ENCODE data around the gene PTPRJ. TPM values are rescaled to one million over a fixed set of nuclear protein-coding genes. Genes with fewer than 3 reads are reported as not detected.

PTPRJ gene
- total and polyA plus RNA-seq, 2 of the 4 experiments (the other 2 are of a cell fraction): 5.6 to 14.9 TPM

- DNase-seq: no peak
- BruUV-seq (replicated peaks): no TSS peak
- H3K9me3 ChIP-seq (ENCODE audit: control insufficient read depth, insufficient read depth, low read length): no peaks in the 10 kb centered on the region
- CTCF ChIA-PET: interaction anchor here (0.6 kb wide), 1 partner anchor 188 kb away, joined by 3 read pairs; no protein-coding TSS in a partner anchor
- H3K27ac ChIP-seq (ENCODE audit: insufficient read depth, low read length): no peak overlapping the region
- dilution Hi-C loops (cut with HindIII; ENCODE audit: low sequenced_read_pairs, unreplicated experiment): no loop called here
- H3K4me2 ChIP-seq (ENCODE audit: low read depth, low read length): no peak overlapping the region
- peaks cover 13% of the 10 kb centered on the region for H3K9me1 ChIP-seq (ENCODE audit: insufficient read depth, low read length)
- H2AFZ ChIP-seq (replicated peaks; ENCODE audit: low read length, poor library complexity): no peak overlapping the region
- POLR2A ChIA-PET (ENCODE audit: unreplicated experiment): no interaction called here
- no peak overlapping the region for H2BK20ac ChIP-seq (ENCODE audit: low read depth, low read length)
- no peaks in the 10 kb centered on the region for H3K4me1 ChIP-seq (ENCODE audit: control insufficient read depth, insufficient read depth, low read length)
- no peaks in the 10 kb centered on the region for H4K20me1 ChIP-seq (ENCODE audit: insufficient read depth, low read length)
- peaks cover 9 to 13% of the 10 kb centered on the region in 2 experiments; a peak in 3 of 4 replicates for H3K79me1 ChIP-seq (ENCODE audit: low read depth in 1 of 2, low read length in 2 of 2)
- H2AK9ac ChIP-seq (replicated peaks; ENCODE audit: low read depth, low read length, poor library complexity): no peak overlapping the region
- H2AK5ac ChIP-seq (ENCODE audit: low read depth, low read length): no peak overlapping the region
- no peak overlapping the region for H4K91ac ChIP-seq (ENCODE audit: insufficient read depth, low read depth, low read length)
- H3K27me3 ChIP-seq (ENCODE audit: control insufficient read depth, insufficient read depth, low read length): no peaks in the 10 kb centered on the region
- no peak overlapping the region for H2BK120ac ChIP-seq (ENCODE audit: low read depth, low read length)
- H3K4ac ChIP-seq (ENCODE audit: low read depth, low read length): no peak overlapping the region
- H3K4me3 ChIP-seq (ENCODE audit: insufficient read depth, low read depth, low read length): no peak overlapping the region
- H2BK5ac ChIP-seq (ENCODE audit: low read depth, low read length, poor library complexity, severe bottlenecking): no peak overlapping the region
- H4K5ac ChIP-seq (ENCODE audit: low read depth, low read length): no peak overlapping the region
- H3K56ac ChIP-seq (ENCODE audit: extremely low read depth, insufficient read depth, low read length): no peak overlapping the region
- no peak for ATAC-seq (ENCODE audit: low read depth)
- in situ Hi-C loops (cut with MboI; ENCODE audit: low sequenced_read_pairs): no loop called here
- H3K23ac ChIP-seq (ENCODE audit: low read depth, low read length): no peak overlapping the region
- no peak overlapping the region for H3K9ac ChIP-seq (ENCODE audit: low read depth, low read length)
- intact Hi-C loops (cut with micrococcal nuclease): no loop called here
- TF ChIP-seq CEBPB (IDR thresholded peaks at IDR 0.05; ENCODE audit: low read depth, low read length) (no peak), CTCF (conservative IDR thresholded peaks at IDR 0.05; ENCODE audit: low read depth, low read length) (no peak), RAD21 (IDR thresholded peaks at IDR 0.05; ENCODE audit: low read length) (no peak), SMC3 (IDR thresholded peaks at IDR 0.05; ENCODE audit: low read depth, low read length) (no peak), NFE2L2 (IDR thresholded peaks at IDR 0.05; ENCODE audit: low read depth, low read length) (no peak), MAZ (IDR thresholded peaks at IDR 0.05; ENCODE audit: borderline replicate concordance, low read depth, low read length) (no peak), USF2 (IDR thresholded peaks at IDR 0.05; ENCODE audit: low read depth, low read length) (no peak), CHD1 (IDR thresholded peaks at IDR 0.05; ENCODE audit: low read depth, low read length) (no peak), FOS (IDR thresholded peaks at IDR 0.05; ENCODE audit: low read depth, low read length) (no peak), BHLHE40 (IDR thresholded peaks at IDR 0.05; ENCODE audit: low read depth, low read length) (no peak), RCOR1 (IDR thresholded peaks at IDR 0.05; ENCODE audit: insufficient replicate concordance, low read length) (no peak), POLR2A (IDR thresholded peaks at IDR 0.05; ENCODE audit: low read depth, low read length) (no peak), MAFK (IDR thresholded peaks at IDR 0.05; ENCODE audit: low read depth, low read length) (no peak), MXI1 (IDR thresholded peaks at IDR 0.05; ENCODE audit: borderline replicate concordance, low read depth, low read length) (no peak), RFX5 (IDR thresholded peaks at IDR 0.05; ENCODE audit: low read depth, low read length) (no peak)
- TF ChIP-seq, protein P1, sequence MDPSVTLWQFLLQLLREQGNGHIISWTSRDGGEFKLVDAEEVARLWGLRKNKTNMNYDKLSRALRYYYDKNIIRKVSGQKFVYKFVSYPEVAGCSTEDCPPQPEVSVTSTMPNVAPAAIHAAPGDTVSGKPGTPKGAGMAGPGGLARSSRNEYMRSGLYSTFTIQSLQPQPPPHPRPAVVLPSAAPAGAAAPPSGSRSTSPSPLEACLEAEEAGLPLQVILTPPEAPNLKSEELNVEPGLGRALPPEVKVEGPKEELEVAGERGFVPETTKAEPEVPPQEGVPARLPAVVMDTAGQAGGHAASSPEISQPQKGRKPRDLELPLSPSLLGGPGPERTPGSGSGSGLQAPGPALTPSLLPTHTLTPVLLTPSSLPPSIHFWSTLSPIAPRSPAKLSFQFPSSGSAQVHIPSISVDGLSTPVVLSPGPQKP (IDR thresholded peaks at IDR 0.05; ENCODE audit: borderline replicate concordance, low read depth, low read length): no peak
- H3K14ac ChIP-seq (replicated peaks; ENCODE audit: low read depth, low read length): no peak overlapping the region
- H2BK15ac ChIP-seq (ENCODE audit: low read depth, low read length): no peak overlapping the region
- peaks cover 16% of the 10 kb centered on the region for H3K36me3 ChIP-seq (ENCODE audit: control insufficient read depth, insufficient read depth, low read length)
- H4K8ac ChIP-seq (ENCODE audit: low read depth in 2 of 2, low read length in 2 of 2): no peak overlapping the region
- 83% methylated on average over 5 of the region's 7 CpGs; no CpG with 5 or more reads in 1 of the 2 experiments for WGBS, 2 experiments (ENCODE audit: extremely low coverage in 2 of 2, insufficient read length in 1 of 2)
- H3K18ac ChIP-seq (ENCODE audit: low read depth, low read length): no peak overlapping the region
These were observed 141.9 kb downstream of the PTPRJ start for GRCh38 chr11:48122246-48122645.
